HEK293 (cell line): ENCODE data around the gene MYO18B.

ENCODE experiments used
- CTCF ChIA-PET: fragments of 350-600 bp; formaldehyde crosslinking; extraction: SDS; loops from one replicate; lab custom pipeline; 2021; ENCODE audit warnings: antibody characterized with exemption; lab: Yijun Ruan, JAX
- POLR2A ChIA-PET: fragments of 300-600 bp; formaldehyde crosslinking; extraction: SDS; loops from one replicate; lab custom pipeline; 2020; ENCODE audit warnings: antibody characterized with exemption, inconsistent platforms; lab: Yijun Ruan, JAX
- H3K27ac ChIP-seq: fragments of 200-500 bp; sonication (Bioruptor generic); 2 replicates; pipeline ENCODE4 v1.5.1; 2014; ENCODE audit warnings: low read depth, low read length, control low read depth, inconsistent platforms; ENCODE audit errors: extremely low read depth
- H3K36me3 ChIP-seq, 2 experiments: fragments of 200-500 bp in 1 of 2; sonication (Bioruptor generic) in 1 of 2; 1 replicate in 1 of 2; 2 replicates in 1 of 2; pipeline ENCODE4 v1.5.1; 2014 to 2017; ENCODE audit warnings: inconsistent platforms in 2 of 2, low read length in 2 of 2; ENCODE audit not compliant: control insufficient read depth in 2 of 2, insufficient read depth in 1 of 2
- H3K4me1 ChIP-seq: fragments of 200-500 bp; sonication (Bioruptor generic); 2 replicates; pipeline ENCODE4 v1.5.1; 2014; ENCODE audit warnings: mild to moderate bottlenecking, low read length, inconsistent platforms; ENCODE audit not compliant: control insufficient read depth, insufficient read depth
- H3K4me3 ChIP-seq: 2 replicates; pipeline ENCODE4 v1.5.1; 2011; ENCODE audit warnings: low read depth, mild to moderate bottlenecking, control low read depth, low read length, moderate library complexity
- H3K9me3 ChIP-seq: fragments of 200-500 bp; sonication (Bioruptor generic); 2 replicates; pipeline ENCODE4 v1.5.1; 2014; ENCODE audit warnings: low read depth, low read length, inconsistent platforms; ENCODE audit not compliant: control insufficient read depth, insufficient read depth
- GLIS2 ChIP-seq: fragments of 450-650 bp; formaldehyde crosslinking; IDR thresholded peaks from 2 replicates; pipeline ENCODE4 v1.5.1; 2016; ENCODE audit warnings: missing biosample characterization, missing genetic modification characterization
- HOXA7 ChIP-seq: sonication (generic); formaldehyde crosslinking; IDR thresholded peaks from 2 replicates; pipeline ENCODE4 v1.8.1; 2022; ENCODE audit warnings: missing genetic modification reagents, borderline replicate concordance
- KLF9 ChIP-seq: fragments of 450-650 bp; formaldehyde crosslinking; IDR thresholded peaks from 2 replicates; pipeline ENCODE4 v1.5.1; 2016; ENCODE audit warnings: missing biosample characterization, missing genetic modification characterization, low read depth
- PBX3 ChIP-seq: sonication (generic); formaldehyde crosslinking; IDR thresholded peaks from 2 replicates; pipeline ENCODE4 v1.8.1; 2022; ENCODE audit warnings: mild to moderate bottlenecking, moderate library complexity, missing genetic modification reagents
- SP2 ChIP-seq: fragments of 450-650 bp; formaldehyde crosslinking; IDR thresholded peaks from 2 replicates; pipeline ENCODE4 v1.5.1; 2016; ENCODE audit warnings: missing biosample characterization, missing genetic modification characterization
- ZBTB11 ChIP-seq: fragments of 450-650 bp; formaldehyde crosslinking; conservative IDR thresholded peaks from 2 replicates; pipeline ENCODE4 v1.5.1; 2016; ENCODE audit warnings: low read depth, missing biosample characterization, missing genetic modification characterization
- ZBTB8A ChIP-seq: fragments of 450-650 bp; formaldehyde crosslinking; IDR thresholded peaks from 2 replicates; pipeline ENCODE4 v1.5.1; 2016; ENCODE audit warnings: missing biosample characterization, missing genetic modification characterization
- ZFP37 ChIP-seq: fragments of 450-650 bp; formaldehyde crosslinking; IDR thresholded peaks from 2 replicates; pipeline ENCODE4 v1.5.1; 2016; ENCODE audit warnings: missing biosample characterization, missing genetic modification characterization
- ZFP69B ChIP-seq: fragments of 450-650 bp; formaldehyde crosslinking; IDR thresholded peaks from 2 replicates; pipeline ENCODE4 v1.5.1; 2016; ENCODE audit warnings: missing biosample characterization, missing genetic modification characterization
- ZNF2 ChIP-seq: fragments of 450-650 bp; formaldehyde crosslinking; IDR thresholded peaks from 2 replicates; pipeline ENCODE4 v1.5.1; 2016; ENCODE audit warnings: missing biosample characterization, missing genetic modification characterization
- ZNF292 ChIP-seq: fragments of 450-650 bp; formaldehyde crosslinking; IDR thresholded peaks from 2 replicates; pipeline ENCODE4 v1.5.1; 2016; ENCODE audit warnings: low read depth, missing biosample characterization, missing genetic modification characterization, borderline replicate concordance
- ZNF514 ChIP-seq: fragments of 450-650 bp; formaldehyde crosslinking; IDR thresholded peaks from 2 replicates; pipeline ENCODE4 v1.5.1; 2016; ENCODE audit warnings: missing biosample characterization, missing genetic modification characterization
- ZNF518A ChIP-seq: fragments of 450-650 bp; formaldehyde crosslinking; conservative IDR thresholded peaks from 2 replicates; pipeline ENCODE4 v1.5.1; 2016; ENCODE audit warnings: low read depth, missing biosample characterization, missing genetic modification characterization
- ZNF529 ChIP-seq: fragments of 450-650 bp; formaldehyde crosslinking; IDR thresholded peaks from 2 replicates; pipeline ENCODE4 v1.5.1; 2017; ENCODE audit warnings: missing genetic modification characterization, missing biosample characterization; ENCODE audit not compliant: insufficient replicate concordance
- ZNF555 ChIP-seq: fragments of 450-650 bp; formaldehyde crosslinking; conservative IDR thresholded peaks from 2 replicates; pipeline ENCODE4 v1.5.1; 2017; ENCODE audit warnings: missing biosample characterization, mild to moderate bottlenecking, missing genetic modification characterization, inconsistent platforms
- ZNF561 ChIP-seq: fragments of 450-650 bp; IDR thresholded peaks from 2 replicates; pipeline ENCODE4 v1.5.1; 2018; ENCODE audit warnings: missing biosample characterization, missing genetic modification characterization, borderline replicate concordance
- ZNF654 ChIP-seq: fragments of 450-650 bp; formaldehyde crosslinking; IDR thresholded peaks from 2 replicates; pipeline ENCODE4 v1.5.1; 2016; ENCODE audit warnings: low read depth, missing biosample characterization, missing genetic modification characterization
- ZNF776 ChIP-seq: fragments of 450-650 bp; formaldehyde crosslinking; IDR thresholded peaks from 2 replicates; pipeline ENCODE4 v1.5.0; 2017; ENCODE audit warnings: missing biosample characterization, missing genetic modification characterization, borderline replicate concordance
- ZNF830 ChIP-seq: fragments of 450-650 bp; IDR thresholded peaks from 2 replicates; pipeline ENCODE4 v1.5.0; 2018; ENCODE audit warnings: missing biosample characterization, missing genetic modification characterization, low read depth, mild to moderate bottlenecking, moderate library complexity
- TF ChIP-seq, protein P1 (sequence below): fragments of 450-650 bp; formaldehyde crosslinking; IDR thresholded peaks from 2 replicates; pipeline ENCODE4 v1.5.1; 2016; ENCODE audit warnings: missing biosample characterization, missing genetic modification characterization

Gene MYO18B

GRCh38 chr22:25902402-25902801 is 160.4 kb downstream of the MYO18B start:
- no peaks in the 10 kb centered on the region for H3K36me3 ChIP-seq
- POLR2A ChIA-PET: no interaction called here
- H3K27ac ChIP-seq: no peak overlapping the region
- no peaks in the 10 kb centered on the region for H3K4me1 ChIP-seq
- H3K4me3 ChIP-seq: no peak overlapping the region
- CTCF ChIA-PET: interaction anchor here (0.6 to 4.3 kb wide), 21 partner anchors 9 to 635 kb away, joined by 3 to 54 read pairs (median 6); no protein-coding TSS in a partner anchor
- H3K9me3 ChIP-seq: no peaks in the 10 kb centered on the region
- no peak for TF ChIP-seq KLF9
- no peak for TF ChIP-seq ZBTB8A
- TF ChIP-seq ZNF561: no peak
- TF ChIP-seq ZNF529 (tag by site-specific recombination): no peak
- TF ChIP-seq ZNF776 (tag by site-specific recombination): no peak
- no peak for TF ChIP-seq ZNF514 (tag by site-specific recombination)
- TF ChIP-seq ZNF555 (tag by site-specific recombination): no peak
- TF ChIP-seq ZNF830 (tag by site-specific recombination): no peak
- TF ChIP-seq PBX3: no peak
- TF ChIP-seq ZNF654 (tag by site-specific recombination): no peak

DNA sequence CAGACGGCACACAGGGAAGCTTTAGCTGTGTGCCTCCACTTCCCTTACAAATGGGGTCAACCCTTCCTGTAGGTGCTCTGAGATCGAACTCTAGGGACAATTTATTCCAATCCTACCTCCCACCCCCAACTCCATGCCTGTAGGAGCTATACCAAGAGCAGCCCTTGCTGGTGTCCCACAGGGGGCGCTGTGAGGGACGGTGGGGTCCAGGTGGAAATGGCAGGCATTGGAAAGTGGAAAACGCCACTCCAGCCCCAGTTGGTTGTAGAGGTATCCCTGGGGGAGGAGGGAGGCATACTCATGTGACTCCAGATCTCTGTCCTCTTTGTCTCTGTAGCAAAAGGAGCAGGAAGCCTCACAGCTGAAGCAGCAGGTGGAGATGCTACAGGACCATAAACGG is 161.3 kb downstream of the MYO18B start:
- Histone ChIP-seq H3K4me1 (no peaks in the 10 kb centered on the region), H3K9me3 (no peaks in the 10 kb centered on the region), H3K36me3 (no peaks in the 10 kb centered on the region), H3K27ac (no peak overlapping the region), H3K4me3 (no peak overlapping the region)
- CTCF ChIA-PET: interaction anchor here (0.6 to 4.3 kb wide), 39 partner anchors 8 to 1211 kb away, joined by 3 to 54 read pairs (median 4); no protein-coding TSS in a partner anchor
- TF ChIP-seq ZNF292 (no peak), SP2 (tag by site-specific recombination) (no peak)
- POLR2A ChIA-PET: no interaction called here

DNA sequence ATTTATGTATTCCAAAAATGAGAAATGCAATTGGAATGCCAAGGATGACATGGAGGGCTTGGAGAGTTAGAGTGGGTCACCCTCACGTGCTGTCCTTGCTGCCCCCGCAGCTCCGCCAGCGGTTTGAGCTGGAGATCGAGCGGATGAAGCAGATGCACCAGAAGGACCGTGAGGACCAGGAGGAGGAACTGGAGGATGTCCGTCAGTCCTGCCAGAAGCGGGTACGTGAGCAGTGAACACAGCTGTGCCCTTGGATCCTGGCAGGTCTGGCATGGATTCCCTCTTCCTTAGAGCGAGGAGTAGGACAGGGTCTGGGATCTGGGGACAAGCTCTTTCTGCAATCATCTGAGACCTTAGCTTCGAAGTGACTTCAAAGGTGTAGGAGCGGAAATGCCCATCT is 166.2 kb downstream of the MYO18B start:
- Histone ChIP-seq H3K9me3 (no peaks in the 10 kb centered on the region), H3K4me3 (no peak overlapping the region), H3K36me3 (no peaks in the 10 kb centered on the region), H3K27ac (no peak overlapping the region), H3K4me1 (no peaks in the 10 kb centered on the region)
- POLR2A ChIA-PET: no interaction called here
- TF ChIP-seq ZNF561: no peak
- no peak for TF ChIP-seq ZFP37
- no peak for TF ChIP-seq HOXA7 (CRISPR knock-in tag)
- no peak for TF ChIP-seq ZBTB11 (tag by site-specific recombination)
- TF ChIP-seq GLIS2: no peak
- no peak for TF ChIP-seq ZNF518A (tag by site-specific recombination)
- TF ChIP-seq ZNF2 (tag by site-specific recombination): no peak
- TF ChIP-seq, protein P1, sequence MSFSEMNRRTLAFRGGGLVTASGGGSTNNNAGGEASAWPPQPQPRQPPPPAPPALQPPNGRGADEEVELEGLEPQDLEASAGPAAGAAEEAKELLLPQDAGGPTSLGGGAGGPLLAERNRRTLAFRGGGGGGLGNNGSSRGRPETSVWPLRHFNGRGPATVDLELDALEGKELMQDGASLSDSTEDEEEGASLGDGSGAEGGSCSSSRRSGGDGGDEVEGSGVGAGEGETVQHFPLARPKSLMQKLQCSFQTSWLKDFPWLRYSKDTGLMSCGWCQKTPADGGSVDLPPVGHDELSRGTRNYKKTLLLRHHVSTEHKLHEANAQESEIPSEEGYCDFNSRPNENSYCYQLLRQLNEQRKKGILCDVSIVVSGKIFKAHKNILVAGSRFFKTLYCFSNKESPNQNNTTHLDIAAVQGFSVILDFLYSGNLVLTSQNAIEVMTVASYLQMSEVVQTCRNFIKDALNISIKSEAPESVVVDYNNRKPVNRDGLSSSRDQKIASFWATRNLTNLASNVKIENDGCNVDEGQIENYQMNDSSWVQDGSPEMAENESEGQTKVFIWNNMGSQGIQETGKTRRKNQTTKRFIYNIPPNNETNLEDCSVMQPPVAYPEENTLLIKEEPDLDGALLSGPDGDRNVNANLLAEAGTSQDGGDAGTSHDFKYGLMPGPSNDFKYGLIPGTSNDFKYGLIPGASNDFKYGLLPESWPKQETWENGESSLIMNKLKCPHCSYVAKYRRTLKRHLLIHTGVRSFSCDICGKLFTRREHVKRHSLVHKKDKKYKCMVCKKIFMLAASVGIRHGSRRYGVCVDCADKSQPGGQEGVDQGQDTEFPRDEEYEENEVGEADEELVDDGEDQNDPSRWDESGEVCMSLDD: no peak
- TF ChIP-seq ZFP69B (tag by site-specific recombination): no peak
- CTCF ChIA-PET: no interaction called here
